NCI-H2171 treated with DMSO at 0.1 percent for 48 hours (cell line): ENCODE data around the gene IFT122.

ENCODE experiments used
- DNase-seq: peaks from one replicate; lab custom pipeline; 2025; lab: John Stamatoyannopoulos, UW

IFT122 gene

DNA sequence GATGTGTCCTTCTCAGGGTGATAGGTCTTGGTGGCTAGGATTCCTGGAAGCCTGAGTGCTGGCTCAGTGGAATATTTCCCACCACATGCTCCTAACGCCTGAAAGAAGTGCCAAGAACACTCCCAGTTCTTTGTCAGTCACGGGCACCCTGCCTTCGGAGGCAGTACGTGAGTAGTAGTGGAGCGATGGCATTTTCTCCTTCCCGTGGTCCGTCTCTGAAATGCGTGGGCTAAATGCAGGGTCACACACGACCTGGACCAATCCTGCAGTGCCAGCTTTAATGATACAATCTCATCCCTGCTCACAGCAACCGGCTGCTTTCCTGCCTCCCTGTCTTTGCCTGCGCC, 117.5 kb downstream of the IFT122 start:
- no peak for DNase-seq

- DNase-seq = no peak
Measured at GRCh38 chr3:129558081-129558771, 118.2 kb downstream of the IFT122 start.

GRCh38 chr3:129558772-129559564, 118.9 kb downstream of the IFT122 start:
- DNase-seq = no peak

DNA sequence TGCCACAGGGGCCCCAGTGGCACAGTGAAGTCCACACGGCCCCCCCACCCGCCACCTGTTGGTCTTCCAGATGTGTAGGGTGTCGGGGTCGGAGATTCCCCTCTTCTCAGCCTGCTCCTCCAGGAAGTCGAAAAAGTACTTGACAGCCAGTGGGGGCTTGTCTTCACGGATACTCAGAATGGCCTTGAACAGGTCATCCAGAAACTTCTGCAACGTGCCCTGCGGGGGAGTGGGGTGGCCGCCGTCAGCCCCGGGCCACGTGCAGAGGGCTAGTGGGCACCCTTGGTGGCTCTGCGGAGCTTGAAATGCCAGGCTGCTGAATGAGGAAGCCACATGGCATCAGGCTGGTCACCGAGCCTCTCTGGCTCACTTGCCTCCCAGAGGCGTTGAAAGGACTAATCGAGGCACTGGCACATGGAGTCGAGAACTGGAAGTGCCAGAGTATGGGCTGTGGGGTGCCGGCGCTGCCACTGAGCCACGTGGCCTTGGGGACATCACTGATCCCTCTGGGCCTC, 119.6 kb downstream of the IFT122 start:
- no peak for DNase-seq

DNA sequence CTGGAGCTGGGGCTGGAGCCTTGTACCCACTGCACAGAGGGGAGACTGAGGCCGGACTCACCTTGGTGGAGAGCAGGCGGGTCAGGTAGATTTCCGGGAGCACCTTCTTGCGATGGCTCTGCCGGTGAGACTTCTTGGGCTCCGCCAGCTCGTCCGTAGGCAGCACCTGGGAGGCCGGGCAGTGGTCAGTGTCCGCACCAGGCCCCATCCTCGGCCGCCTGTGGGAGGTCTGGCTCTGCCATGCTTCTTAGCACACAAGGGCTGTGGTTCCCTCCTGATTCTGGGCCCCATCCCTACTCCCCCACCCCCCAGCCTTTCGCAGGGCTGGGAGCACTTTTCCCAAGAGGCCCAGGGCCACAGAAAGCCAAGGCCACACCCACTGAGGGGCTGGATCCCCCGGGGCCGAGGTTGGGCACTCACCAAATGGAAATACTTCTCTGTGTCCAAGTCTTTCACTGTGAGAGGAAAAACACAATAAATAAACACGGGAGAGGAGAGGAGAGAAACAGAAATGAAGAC, 120.3 kb downstream of the IFT122 start:
- DNase-seq = peak; percentile 12

GRCh38 chr3:129560911-129561594, 121.0 kb downstream of the IFT122 start:
- DNase-seq = peak; percentile 6

DNA sequence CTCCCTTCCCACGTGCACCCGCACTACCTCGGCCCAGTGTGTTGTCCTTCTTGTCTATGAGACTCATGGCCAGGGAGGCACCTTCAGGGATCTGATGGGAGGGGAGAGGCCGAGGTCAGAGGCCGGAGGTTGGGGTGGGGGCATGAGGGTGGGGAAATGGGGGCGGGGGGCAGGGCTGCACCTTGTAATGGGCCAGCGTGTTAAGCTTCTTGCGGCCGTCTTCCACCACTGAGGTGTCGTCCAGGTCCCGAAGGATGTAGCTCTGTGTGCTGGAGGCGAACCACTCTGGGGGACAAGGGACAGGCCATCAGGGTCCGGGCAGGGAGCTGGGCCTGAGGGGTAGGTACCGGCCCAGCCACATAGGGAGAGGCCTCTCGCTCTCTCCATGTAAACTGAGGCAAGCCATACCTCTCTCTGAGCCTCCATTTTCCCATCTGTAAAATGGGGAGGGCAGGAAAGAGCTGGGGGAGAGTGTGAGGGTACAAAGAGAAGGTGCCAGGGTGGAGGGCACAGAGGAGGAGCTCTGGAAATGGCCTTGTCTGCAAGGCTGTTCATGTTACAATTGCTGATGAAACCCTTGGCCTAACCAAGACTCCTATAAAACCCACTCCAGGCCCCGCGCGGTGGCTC, 121.7 kb downstream of the IFT122 start:
- DNase-seq = no peak

- no peak for DNase-seq
Measured at GRCh38 chr3:129562803-129563202, 122.8 kb downstream of the IFT122 start.

- no peak for DNase-seq
Measured at GRCh38 chr3:129563332-129563731, 123.3 kb downstream of the IFT122 start.

- DNase-seq = no peak
Measured at GRCh38 chr3:129563850-129564535, 124.0 kb downstream of the IFT122 start.

DNA sequence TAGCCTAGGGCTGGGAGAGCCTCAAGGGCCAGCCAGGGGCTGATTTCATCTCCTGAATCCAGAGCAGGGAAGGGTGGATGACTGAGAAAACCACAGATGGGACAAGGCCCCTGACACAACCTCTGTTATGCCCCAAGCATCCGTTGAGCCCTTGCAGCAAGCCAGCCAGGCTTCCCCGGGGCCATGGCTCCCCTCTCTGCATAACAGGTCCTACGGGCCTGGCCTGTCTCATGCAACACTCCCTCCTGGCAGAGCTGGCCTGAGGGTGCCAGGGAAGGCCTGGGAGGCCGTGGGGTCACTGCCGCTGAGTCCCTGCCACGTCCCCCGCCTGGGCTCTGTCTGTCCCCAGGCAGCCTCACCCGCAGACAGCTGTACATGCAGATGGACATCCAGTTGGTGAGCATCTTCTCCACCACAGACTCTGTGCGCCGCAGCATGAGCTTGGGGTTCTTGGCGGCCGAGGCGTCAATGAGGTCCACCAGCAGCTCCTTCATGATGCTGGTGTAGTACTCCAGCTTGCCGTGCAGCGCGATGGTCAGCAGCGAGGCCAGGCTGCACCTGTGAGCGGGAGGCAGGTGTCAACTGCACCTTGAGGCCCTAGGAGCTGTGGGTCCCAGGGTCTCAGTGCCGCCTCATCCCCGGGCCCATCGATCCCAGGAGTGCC, 125.1 kb downstream of the IFT122 start:
- no peak for DNase-seq

GRCh38 chr3:129565902-129566301, 125.9 kb downstream of the IFT122 start:
- no peak for DNase-seq

GRCh38 chr3:129567176-129567705, 127.2 kb downstream of the IFT122 start:
- DNase-seq = no peak

- DNase-seq = no peak
Measured at GRCh38 chr3:129567939-129568338, 127.9 kb downstream of the IFT122 start.

GRCh38 chr3:129569856-129570255, 129.8 kb downstream of the IFT122 start:
- DNase-seq = no peak
